ENCODE measurements around the gene PNPLA1. TPM values are rescaled to one million over a fixed set of nuclear protein-coding genes. Genes with fewer than 3 reads are reported as not detected.

Gene PNPLA1
- total RNA-seq, 2 donors from 2014 or later: not detected

DNA sequence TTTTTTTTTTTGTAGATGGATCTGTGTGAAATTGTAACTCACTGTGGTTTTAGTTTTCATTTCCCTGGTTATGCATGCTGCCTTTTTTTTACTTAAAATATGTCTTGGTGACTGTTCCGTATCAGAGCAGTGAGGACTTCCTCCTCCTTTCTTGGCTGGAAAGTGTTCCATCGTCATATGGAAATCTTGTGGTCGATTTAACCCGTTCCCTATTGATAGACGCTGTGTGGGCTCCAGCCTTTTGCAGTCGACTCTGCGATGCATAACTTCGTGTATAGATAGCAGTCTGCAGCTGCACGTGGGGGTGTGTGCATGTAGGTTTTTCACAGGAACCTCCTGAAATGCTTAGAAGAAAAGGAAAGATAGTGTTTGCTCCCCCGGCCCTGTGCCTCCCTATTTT, 28.1 kb upstream of the PNPLA1 start:
- H3K4me3 Mint-ChIP-seq: no peak overlapping the region
- no peak overlapping the region for H3K27ac Mint-ChIP-seq
- no peaks in the 10 kb centered on the region for H3K9me3 Mint-ChIP-seq
- ATAC-seq (replicated peaks): peak; percentile 56
- peaks cover 5% of the 10 kb centered on the region for H3K27me3 Mint-ChIP-seq
- H3K36me3 Mint-ChIP-seq (ENCODE audit: low read depth): no peaks in the 10 kb centered on the region
- peaks cover 7% of the 10 kb centered on the region for H3K4me1 Mint-ChIP-seq

DNA sequence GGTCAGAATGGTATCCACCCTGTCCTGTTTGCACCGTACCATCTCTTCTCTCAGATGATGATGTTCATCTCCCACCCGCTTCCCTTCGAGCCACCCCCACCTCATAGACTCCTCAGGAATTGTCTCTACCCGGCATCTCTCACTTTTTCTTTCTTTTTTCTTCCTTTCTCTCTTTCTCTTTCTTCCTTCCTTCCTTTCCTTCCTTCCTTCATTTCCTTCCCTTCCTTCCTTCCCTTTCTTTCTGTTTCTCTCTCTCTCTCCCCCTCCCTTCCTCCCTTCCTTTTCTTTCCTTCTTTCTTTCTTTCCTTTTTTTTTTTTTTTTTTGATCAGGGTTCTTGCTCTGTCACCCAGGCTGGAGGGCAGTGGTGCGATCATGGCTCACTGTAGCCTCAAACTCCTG, 27.7 kb upstream of the PNPLA1 start:
- Mint-ChIP-seq H3K9me3 (no peaks in the 10 kb centered on the region), H3K27me3 (peaks cover 5% of the 10 kb centered on the region), H3K4me3 (no peak overlapping the region), H3K36me3 (ENCODE audit: low read depth) (no peaks in the 10 kb centered on the region), H3K27ac (no peak overlapping the region), H3K4me1 (peaks cover 7% of the 10 kb centered on the region)
- no peak for ATAC-seq (replicated peaks)

DNA sequence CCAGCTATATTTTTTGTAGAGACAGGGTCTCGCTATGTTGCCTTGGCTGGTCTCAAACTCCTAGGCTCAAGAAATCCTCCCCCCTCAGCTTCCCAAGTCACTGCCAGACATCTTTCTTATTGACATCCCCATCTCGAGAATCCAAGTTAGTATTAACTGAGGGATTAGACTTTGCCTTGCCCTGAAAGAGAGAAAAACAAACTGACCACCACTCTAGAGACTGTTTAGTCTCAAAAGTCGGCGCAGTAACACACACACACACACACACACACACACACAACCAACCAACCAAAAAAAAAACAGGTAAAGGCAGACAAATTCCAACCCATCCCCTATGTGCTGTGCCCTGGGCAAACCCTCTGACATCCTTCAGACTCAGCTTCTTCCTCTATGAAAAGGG, 27.2 kb upstream of the PNPLA1 start:
- Mint-ChIP-seq H3K36me3 (ENCODE audit: low read depth) (no peaks in the 10 kb centered on the region), H3K4me1 (peaks cover 7% of the 10 kb centered on the region), H3K4me3 (no peak overlapping the region), H3K27ac (no peak overlapping the region), H3K27me3 (peaks cover 5% of the 10 kb centered on the region), H3K9me3 (no peaks in the 10 kb centered on the region)
- ATAC-seq (replicated peaks): no peak

DNA sequence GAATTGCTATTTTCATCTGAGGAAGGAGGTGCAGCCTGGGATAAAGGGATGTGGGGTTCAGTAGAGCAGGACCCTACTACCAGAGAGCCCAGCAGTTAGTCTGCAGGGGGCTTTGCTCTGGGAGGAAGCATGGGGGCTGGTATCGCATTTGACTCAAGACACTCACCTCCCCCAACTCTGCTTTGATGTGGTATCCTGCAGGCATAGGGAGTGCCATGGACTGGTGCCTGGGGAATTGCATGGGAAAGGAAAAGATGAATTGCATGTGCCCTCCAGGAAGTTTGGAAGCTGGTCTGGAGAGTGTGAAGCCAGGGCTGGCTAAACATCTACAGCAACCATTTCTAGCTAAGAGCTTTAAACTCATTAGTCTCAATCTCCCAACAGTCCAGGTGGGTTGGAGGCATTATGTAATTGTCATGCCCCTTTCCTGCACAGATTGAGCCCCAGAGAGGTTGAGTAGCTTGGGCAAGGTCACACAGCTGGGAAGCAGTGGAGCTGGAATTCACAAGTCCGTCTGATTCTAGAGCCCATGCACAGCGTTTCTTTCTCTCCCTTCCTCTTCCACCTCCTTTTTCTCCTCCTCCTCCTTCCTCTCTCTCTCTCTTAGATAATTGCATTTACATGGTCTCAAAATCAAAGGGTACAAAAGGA, 26.2 kb upstream of the PNPLA1 start:
- ATAC-seq (replicated peaks): no peak
- peaks cover 7% of the 10 kb centered on the region for H3K4me1 Mint-ChIP-seq
- no peaks in the 10 kb centered on the region for H3K36me3 Mint-ChIP-seq (ENCODE audit: low read depth)
- H3K9me3 Mint-ChIP-seq: no peaks in the 10 kb centered on the region
- H3K27me3 Mint-ChIP-seq: peaks cover 5% of the 10 kb centered on the region
- no peak overlapping the region for H3K4me3 Mint-ChIP-seq
- H3K27ac Mint-ChIP-seq: no peak overlapping the region

DNA sequence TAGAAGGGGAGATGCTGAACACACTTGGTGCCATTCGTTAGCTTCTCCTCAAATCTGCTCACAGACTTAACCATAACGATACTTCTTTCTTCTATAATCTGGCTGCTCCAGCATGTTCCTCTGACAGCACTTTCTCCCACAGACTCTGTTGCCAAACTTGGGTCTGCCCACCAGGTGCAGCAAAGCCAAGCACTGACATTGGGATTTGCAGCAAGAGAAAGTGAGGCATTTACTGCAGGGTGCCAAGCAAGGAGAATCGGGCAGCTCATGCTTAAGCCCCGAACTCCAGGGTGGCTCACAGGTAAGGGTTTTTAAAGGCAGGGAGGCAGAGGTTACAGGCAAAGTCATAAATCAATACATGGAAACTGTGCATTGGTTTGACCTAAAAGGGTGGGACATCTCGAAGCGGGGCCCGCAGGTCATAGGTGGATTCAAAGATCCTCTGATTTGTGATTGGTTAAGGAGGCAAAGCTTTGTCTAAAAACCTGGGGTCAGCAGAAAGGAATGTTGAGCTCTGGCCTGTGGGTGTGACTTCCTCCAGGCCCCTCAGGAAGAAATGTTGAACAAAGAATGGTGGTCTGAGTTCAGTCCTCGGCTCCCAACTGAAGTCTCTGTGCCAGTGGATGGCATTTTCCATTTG, 25.1 kb upstream of the PNPLA1 start:
- no peak overlapping the region for H3K4me3 Mint-ChIP-seq
- H3K36me3 Mint-ChIP-seq (ENCODE audit: low read depth): no peaks in the 10 kb centered on the region
- no peak overlapping the region for H3K27ac Mint-ChIP-seq
- peaks cover 7% of the 10 kb centered on the region for H3K4me1 Mint-ChIP-seq
- no peaks in the 10 kb centered on the region for H3K9me3 Mint-ChIP-seq
- H3K27me3 Mint-ChIP-seq: peaks cover 5% of the 10 kb centered on the region
- no peak for ATAC-seq (replicated peaks)

DNA sequence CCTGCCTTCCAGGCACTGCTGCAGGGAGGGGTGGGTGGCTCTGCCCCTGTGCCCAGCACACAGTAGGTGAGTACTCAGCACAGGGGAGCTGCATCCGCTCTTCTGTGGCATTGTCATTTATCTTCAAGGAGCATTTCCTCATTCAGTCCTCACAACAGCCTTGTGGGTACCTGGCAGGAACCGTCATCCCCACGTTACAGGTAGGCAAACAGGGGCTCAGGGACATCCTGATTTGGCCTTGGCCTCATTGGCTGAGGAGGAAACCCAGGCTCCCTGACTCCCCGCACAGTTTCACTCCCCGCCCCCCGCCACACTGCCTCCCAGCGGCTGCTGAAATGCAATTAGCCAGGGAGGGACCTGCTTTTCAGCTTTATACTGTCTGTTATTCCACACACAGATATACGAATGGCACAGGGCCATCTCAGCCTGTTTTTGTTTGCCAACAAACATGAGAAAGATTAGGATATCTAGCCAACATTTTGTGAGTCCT, 24.2 kb upstream of the PNPLA1 start:
- H3K27me3 Mint-ChIP-seq: peaks cover 5% of the 10 kb centered on the region
- no peak overlapping the region for H3K4me3 Mint-ChIP-seq
- no peaks in the 10 kb centered on the region for H3K36me3 Mint-ChIP-seq (ENCODE audit: low read depth)
- no peak overlapping the region for H3K27ac Mint-ChIP-seq
- ATAC-seq (replicated peaks): no peak
- H3K9me3 Mint-ChIP-seq: no peaks in the 10 kb centered on the region
- H3K4me1 Mint-ChIP-seq: peaks cover 7% of the 10 kb centered on the region

DNA sequence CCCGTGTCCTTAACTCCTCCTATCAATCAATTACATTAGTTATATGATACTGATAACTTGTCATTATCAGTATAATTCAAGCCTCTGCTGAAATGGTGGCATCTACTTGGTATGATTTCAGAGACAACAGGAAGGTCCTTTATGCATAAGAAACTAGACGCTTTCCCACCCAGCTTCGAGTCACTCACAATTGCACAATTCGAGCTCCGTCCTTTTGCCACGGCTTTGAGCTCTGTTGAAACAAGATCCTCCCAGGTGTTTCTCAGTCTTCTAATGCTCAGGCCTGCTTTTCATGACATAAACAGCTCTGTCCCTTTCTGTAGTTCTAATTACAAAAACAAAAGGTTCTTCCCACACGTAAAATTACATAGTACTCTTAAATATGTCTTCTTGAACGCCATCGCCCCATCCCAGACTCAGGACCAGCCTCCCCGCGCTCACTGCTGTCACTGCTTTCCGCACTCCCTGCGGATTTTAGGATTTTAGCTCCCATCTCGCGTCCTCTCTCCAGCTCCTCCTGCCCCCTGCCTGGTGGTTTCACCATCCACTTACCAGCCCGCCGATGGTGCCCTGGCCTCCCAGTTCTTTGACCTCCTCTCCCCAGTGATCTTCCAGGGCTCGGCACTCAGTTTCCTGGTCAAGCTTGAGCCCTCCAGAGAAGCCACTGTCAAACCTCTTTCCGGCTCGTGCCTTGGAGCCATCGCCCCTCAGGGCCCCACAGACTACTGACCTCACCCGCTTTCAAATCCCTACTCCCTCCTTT, 23.2 kb upstream of the PNPLA1 start:
- peaks cover 5% of the 10 kb centered on the region for H3K27me3 Mint-ChIP-seq
- no peaks in the 10 kb centered on the region for H3K9me3 Mint-ChIP-seq
- no peak overlapping the region for H3K4me3 Mint-ChIP-seq
- no peak overlapping the region for H3K27ac Mint-ChIP-seq
- peaks cover 6% of the 10 kb centered on the region for H3K4me1 Mint-ChIP-seq
- no peak for ATAC-seq (replicated peaks)
- no peaks in the 10 kb centered on the region for H3K36me3 Mint-ChIP-seq (ENCODE audit: low read depth)

DNA sequence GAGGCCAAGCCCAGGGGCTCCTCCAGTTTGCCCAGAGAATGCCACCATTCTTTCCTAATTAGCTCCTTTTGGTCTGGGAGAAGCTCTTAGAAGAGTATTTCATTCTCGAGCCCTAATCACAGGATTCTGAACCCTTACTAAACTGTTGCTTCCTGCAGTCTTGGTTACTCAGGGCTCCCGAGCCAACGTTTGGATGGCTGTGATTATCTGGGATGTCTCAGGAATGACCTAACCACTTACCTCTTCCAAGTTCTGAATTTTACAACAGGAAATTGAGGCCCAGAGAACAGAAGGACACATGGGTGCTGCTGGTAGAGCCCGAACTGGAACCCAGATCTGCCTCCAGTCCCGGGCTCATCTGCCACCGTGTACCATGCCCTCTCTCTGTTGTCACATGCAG, 22.2 kb upstream of the PNPLA1 start:
- no peak for ATAC-seq (replicated peaks)
- H3K27me3 Mint-ChIP-seq: peaks cover 5% of the 10 kb centered on the region
- no peaks in the 10 kb centered on the region for H3K36me3 Mint-ChIP-seq (ENCODE audit: low read depth)
- H3K4me1 Mint-ChIP-seq: no peaks in the 10 kb centered on the region
- no peak overlapping the region for H3K4me3 Mint-ChIP-seq
- no peaks in the 10 kb centered on the region for H3K9me3 Mint-ChIP-seq
- no peak overlapping the region for H3K27ac Mint-ChIP-seq

DNA sequence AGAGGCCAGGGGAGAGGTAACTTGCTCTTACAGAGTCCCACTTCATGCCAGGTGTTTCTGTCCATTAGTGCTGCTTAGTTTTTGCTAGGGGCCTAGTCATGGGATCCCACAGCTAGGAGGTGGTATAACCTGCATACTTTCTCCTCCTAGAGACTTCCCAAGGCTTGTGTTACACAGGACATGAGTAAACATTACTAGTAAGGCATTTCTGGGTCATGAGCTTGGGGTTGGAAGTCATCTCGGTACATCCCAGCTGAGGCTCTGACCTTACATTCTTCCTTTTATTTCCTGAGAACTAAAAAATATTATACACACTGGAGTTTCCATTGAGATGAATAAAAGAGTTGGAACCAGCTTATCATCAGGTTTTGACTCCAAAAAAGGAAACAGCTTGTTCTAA, 20.9 kb upstream of the PNPLA1 start:
- no peaks in the 10 kb centered on the region for H3K27me3 Mint-ChIP-seq
- H3K36me3 Mint-ChIP-seq (ENCODE audit: low read depth): no peaks in the 10 kb centered on the region
- H3K4me3 Mint-ChIP-seq: no peak overlapping the region
- no peak overlapping the region for H3K27ac Mint-ChIP-seq
- no peak for ATAC-seq (replicated peaks)
- H3K4me1 Mint-ChIP-seq: no peaks in the 10 kb centered on the region
- no peaks in the 10 kb centered on the region for H3K9me3 Mint-ChIP-seq

DNA sequence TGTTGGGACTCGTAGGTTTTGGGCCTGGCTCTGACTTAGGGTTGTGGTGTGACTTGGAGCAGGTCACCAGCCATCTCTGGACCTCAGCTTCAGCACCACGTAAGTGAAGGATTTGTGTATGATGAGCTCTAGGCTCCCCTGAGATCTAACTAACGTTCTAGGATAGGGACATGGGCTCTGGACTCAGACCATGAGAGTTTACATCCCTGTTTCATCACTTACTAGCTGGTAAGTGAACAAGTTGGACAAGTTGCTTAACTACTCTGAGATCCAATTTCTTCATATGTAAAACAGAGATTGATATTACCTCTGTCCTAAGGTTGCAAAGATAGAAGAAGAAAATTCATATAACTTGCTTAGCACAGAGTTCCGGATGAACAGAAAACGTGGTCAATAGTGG, 20.3 kb upstream of the PNPLA1 start:
- no peak for ATAC-seq (replicated peaks)
- Mint-ChIP-seq H3K27ac (no peak overlapping the region), H3K36me3 (ENCODE audit: low read depth) (no peaks in the 10 kb centered on the region), H3K4me3 (no peak overlapping the region), H3K4me1 (no peaks in the 10 kb centered on the region), H3K9me3 (no peaks in the 10 kb centered on the region), H3K27me3 (no peaks in the 10 kb centered on the region)

DNA sequence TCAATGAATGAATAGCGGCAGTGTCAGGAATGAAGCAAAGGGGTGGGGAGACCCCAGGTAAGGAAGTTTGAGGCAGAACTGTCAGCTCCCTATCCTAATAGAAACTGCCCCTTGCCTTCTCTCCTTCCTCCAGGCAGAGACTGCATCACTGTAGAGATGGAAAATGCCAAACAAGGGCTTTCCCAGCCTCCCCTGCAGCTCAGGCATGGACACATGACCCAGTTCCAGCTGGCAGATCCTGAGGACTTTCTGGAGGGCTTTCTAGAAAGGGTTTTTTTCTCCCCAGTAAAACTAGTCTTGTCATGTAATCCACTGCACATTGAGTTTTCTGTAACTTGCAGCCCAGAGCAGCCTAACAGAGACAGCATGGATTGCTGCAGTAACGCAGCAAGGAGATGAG, 17.9 kb upstream of the PNPLA1 start:
- Mint-ChIP-seq H3K9me3 (no peaks in the 10 kb centered on the region), H3K27me3 (no peaks in the 10 kb centered on the region), H3K36me3 (ENCODE audit: low read depth) (no peaks in the 10 kb centered on the region), H3K27ac (no peak overlapping the region), H3K4me1 (no peaks in the 10 kb centered on the region), H3K4me3 (no peak overlapping the region)
- ATAC-seq (replicated peaks): no peak

DNA sequence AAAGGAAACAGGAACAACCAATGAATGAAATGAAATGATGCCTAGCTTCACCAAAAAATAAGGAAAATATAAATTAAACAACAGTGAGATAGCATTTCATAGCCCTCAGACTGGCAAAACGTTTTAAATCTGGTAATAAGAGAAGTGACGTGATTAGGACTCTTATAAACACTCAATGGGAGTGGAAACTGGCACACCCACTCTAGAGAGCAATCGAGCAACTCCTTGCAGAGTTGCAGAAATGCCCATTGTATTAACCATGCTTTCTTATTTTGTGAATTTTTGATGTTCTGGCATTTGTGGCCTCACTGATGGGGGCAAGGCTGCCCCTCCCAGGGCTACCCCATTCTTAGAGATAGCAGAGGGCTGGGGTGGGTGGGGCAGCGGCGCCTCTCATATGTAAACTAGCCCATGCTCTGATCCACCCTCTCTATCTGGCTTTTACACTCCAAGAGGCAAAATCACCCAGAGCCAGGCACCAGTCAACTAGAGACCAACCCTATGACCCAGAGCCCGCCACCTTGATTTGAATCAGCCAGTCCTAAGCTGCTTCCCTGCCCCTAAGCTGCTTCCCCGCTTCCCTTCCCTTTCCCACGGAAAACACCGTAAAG, 6.4 kb upstream of the PNPLA1 start:
- Mint-ChIP-seq H3K9me3 (no peaks in the 10 kb centered on the region), H3K4me3 (no peak overlapping the region), H3K36me3 (ENCODE audit: low read depth) (no peaks in the 10 kb centered on the region), H3K27me3 (peaks cover 15% of the 10 kb centered on the region), H3K27ac (no peak overlapping the region), H3K4me1 (no peaks in the 10 kb centered on the region)
- ATAC-seq (replicated peaks): no peak

DNA sequence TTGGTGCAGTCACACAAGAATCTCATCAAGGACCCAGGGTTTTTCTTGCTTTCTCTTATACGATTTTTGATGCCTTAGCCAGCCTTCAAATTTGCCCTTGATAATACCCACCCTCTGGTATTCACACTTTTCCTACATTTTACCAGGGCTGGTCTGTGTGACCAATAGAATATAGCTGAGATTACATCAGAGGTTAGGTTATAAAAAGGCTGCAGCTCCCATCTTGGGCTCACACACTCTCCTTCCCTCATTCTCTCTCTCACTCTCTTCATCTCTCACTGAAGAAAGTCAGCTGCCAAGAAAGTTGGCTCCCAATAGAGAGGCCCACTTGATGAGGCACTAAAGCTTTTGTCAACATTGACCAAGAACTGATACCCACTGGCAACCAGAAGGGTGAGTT, 4.1 kb upstream of the PNPLA1 start:
- no peak for ATAC-seq (replicated peaks)
- no peak overlapping the region for H3K4me3 Mint-ChIP-seq
- H3K36me3 Mint-ChIP-seq (ENCODE audit: low read depth): no peaks in the 10 kb centered on the region
- H3K9me3 Mint-ChIP-seq: no peaks in the 10 kb centered on the region
- no peaks in the 10 kb centered on the region for H3K4me1 Mint-ChIP-seq
- H3K27me3 Mint-ChIP-seq: peaks cover 21% of the 10 kb centered on the region
- H3K27ac Mint-ChIP-seq: no peak overlapping the region

DNA sequence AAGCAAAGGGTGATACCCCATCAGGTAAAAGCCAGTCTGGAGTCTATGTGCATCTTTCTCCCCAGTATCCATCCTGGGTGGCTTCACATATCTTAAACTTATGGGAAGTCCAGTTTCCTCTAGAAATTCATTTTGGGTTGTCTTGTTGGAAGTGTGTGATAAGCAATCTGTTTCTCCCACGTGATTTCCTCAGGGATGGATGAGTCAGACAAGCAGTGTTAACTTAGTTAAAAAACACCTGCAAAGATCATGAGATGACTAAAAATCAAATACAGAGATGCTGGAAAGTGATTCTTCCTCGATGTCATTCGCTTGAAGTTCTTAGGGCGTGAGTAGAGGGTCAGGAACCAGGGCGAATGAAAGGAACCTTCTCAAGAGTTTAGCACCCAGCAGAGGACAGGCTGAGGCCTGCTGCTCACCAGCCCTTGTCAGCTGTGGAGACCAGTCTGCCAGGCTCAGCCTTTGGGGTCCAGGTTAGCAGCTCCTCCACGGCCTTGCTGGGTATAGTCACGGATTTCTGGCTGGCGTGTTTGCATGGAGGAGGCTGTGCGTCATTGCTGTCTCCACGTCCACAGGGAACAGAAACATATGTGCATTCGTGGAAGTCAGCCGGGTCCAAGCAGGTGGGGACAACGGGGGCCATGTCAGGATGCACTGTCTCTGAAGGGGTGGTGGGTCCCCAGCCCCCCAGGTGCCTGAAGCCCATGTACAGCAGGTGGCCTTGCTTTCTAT, 2.8 kb upstream of the PNPLA1 start:
- no peak for ATAC-seq (replicated peaks)
- Mint-ChIP-seq H3K36me3 (ENCODE audit: low read depth) (no peaks in the 10 kb centered on the region), H3K4me3 (no peak overlapping the region), H3K4me1 (no peaks in the 10 kb centered on the region), H3K27ac (no peak overlapping the region), H3K9me3 (no peaks in the 10 kb centered on the region), H3K27me3 (peaks cover 21% of the 10 kb centered on the region)

Measured in activated T-helper 17 cell treated with anti-CD3 and anti-CD28 coated beads, Interleukin-2, amount 50 U/mL, for 72 hours (primary cell).